Stimulated activated CD4-positive, alpha-beta T cell treated with anti-CD3 and anti-CD28 coated beads, Interleukin-1b, Interleukin-23, amount 100 ng/mL, for 24 hours (primary cell): ENCODE results near the gene RARS2.
"Not testable (repeated sequence)": the region's sequence is repeated elsewhere in the genome, so short reads cannot be mapped to it uniquely, and the experiment has no call there.

ENCODE experiments used
- DNase-seq, 4 experiments: peaks; one replicate each; pipeline ENCODE4 v3.0.0-alpha.2; 2020; ENCODE audit warnings: low read depth in 4 of 4, low spot score in 1 of 4

Gene RARS2

GRCh38 chr6:87589693-87590416 lies at the start of gene RARS2, which contains the start of gene ORC3:
TSS of gene RARS2 (minus strand) at chr6:87589987. CDS start at chr6:87589957, 30 bp downstream.
TSS of gene ORC3 (plus strand) at chr6:87590135. CDS start at chr6:87590169, 34 bp downstream.
- peak; percentile 85 to 93 (median 90) for DNase-seq

GRCh38 chr6:87639373-87639772 lies 49.6 kb upstream of the RARS2 start:
- no peak for DNase-seq

- no peak for DNase-seq
These were observed 47.3 kb upstream of the RARS2 start for GRCh38 chr6:87637106-87637505.

GRCh38 chr6:87636315-87636714 lies 46.5 kb upstream of the RARS2 start:
- DNase-seq: no peak

- DNase-seq: no peak
These were observed 44.1 kb upstream of the RARS2 start for GRCh38 chr6:87633851-87634250.

- DNase-seq: no peak
These were observed 41.0 kb upstream of the RARS2 start for GRCh38 chr6:87630746-87631145.

- DNase-seq: no peak
These were observed 39.1 kb upstream of the RARS2 start for GRCh38 chr6:87628881-87629280.

GRCh38 chr6:87628424-87628823 lies 38.6 kb upstream of the RARS2 start:
- no peak for DNase-seq

- DNase-seq: no peak
These were observed 33.5 kb upstream of the RARS2 start for GRCh38 chr6:87623248-87623647.

GRCh38 chr6:87618531-87618930 lies 28.7 kb upstream of the RARS2 start:
- DNase-seq: no peak

GRCh38 chr6:87617405-87617804 lies 27.6 kb upstream of the RARS2 start:
- no peak for DNase-seq

- DNase-seq: not testable (repeated sequence)
These were observed 23.2 kb upstream of the RARS2 start for GRCh38 chr6:87613018-87613417.

- DNase-seq: no peak
These were observed 19.0 kb upstream of the RARS2 start for GRCh38 chr6:87608802-87609201.

- no peak for DNase-seq
These were observed 16.4 kb upstream of the RARS2 start for GRCh38 chr6:87606199-87606598.

GRCh38 chr6:87600576-87600975 lies 10.8 kb upstream of the RARS2 start:
- DNase-seq: no peak

GRCh38 chr6:87590990-87591389 lies 1.2 kb upstream of the RARS2 start:
- no peak for DNase-seq

GRCh38 chr6:87590417-87590880 lies 662 bp upstream of the RARS2 start:
- DNase-seq: no peak

GRCh38 chr6:87588756-87589407 lies 905 bp downstream of the RARS2 start:
- no peak for DNase-seq

- no peak for DNase-seq
These were observed 3.3 kb downstream of the RARS2 start for GRCh38 chr6:87586371-87587077.

GRCh38 chr6:87583822-87584221 lies 6.0 kb downstream of the RARS2 start:
- no peak for DNase-seq

- no peak for DNase-seq
These were observed 14.4 kb downstream of the RARS2 start for GRCh38 chr6:87575423-87575822.

- DNase-seq: no peak
These were observed 15.5 kb downstream of the RARS2 start for GRCh38 chr6:87574237-87574804.
